H1 (cell line): ENCODE measurements around the gene IL18R1. TPM values are rescaled to one million over a fixed set of nuclear protein-coding genes. Genes with fewer than 3 reads are reported as not detected.

Source experiments
- EGR1 ChIP-seq: IDR thresholded peaks from 2 replicates; pipeline ENCODE4 v1.6.1; 2011; ENCODE audit warnings: low read depth, low read length, borderline replicate concordance
- POLR2A ChIP-seq, 2 experiments: IDR thresholded peaks; 1 replicate in 1 of 2; 2 replicates in 1 of 2; pipeline ENCODE4 v1.6.1; 2011; ENCODE audit warnings: low read depth in 2 of 2, low read length in 2 of 2, mild to moderate bottlenecking in 2 of 2; ENCODE audit errors: control extremely low read depth in 1 of 2
- SP4 ChIP-seq: IDR thresholded peaks from 2 replicates; pipeline ENCODE4 v1.6.1; 2012; ENCODE audit warnings: low read length, inconsistent platforms
- TEAD4 ChIP-seq: IDR thresholded peaks from 2 replicates; pipeline ENCODE4 v1.6.1; 2012; ENCODE audit warnings: low read depth, low read length, inconsistent platforms, mixed read lengths
- ZNF274 ChIP-seq: IDR thresholded peaks from 2 replicates; pipeline ENCODE4 v1.7.0; 2012; ENCODE audit warnings: low read length, borderline replicate concordance; ENCODE audit errors: extremely low read depth
- polyA plus RNA-seq, 7 experiments: library from polyadenylated mRNA; depleted of rRNA in 3 of 7; stranded (reverse) in 5 of 7; unstranded in 2 of 7; fragments of >200 nt in 5 of 7; fragments of 200-250 nt in 2 of 7; gene quantifications; 1 replicate in 5 of 7; 2 replicates in 1 of 7; 4 replicates in 1 of 7; pipeline versions ENCODE4 v1.2.1 to v1.2.3, GENCODE V29; 2011 to 2013; ENCODE audit warnings: missing spikeins in 2 of 7, mixed read lengths in 2 of 7
- total RNA-seq: library from RNA; stranded (reverse); fragmentation: NEBNext Ultra II Directional; extraction: Animal tissue kit (Norgen Biotek cat#: 25700); gene quantifications from 2 replicates; pipeline ENCODE4 v1.2.1, GENCODE V29; 2021
- TF ChIP-seq, protein P1 (sequence below): IDR thresholded peaks from 2 replicates; pipeline ENCODE4 v1.6.1; 2012; ENCODE audit warnings: low read length, inconsistent platforms

IL18R1 gene
- total and polyA plus RNA-seq, 2 of the 8 experiments (the other 6 are each of a cell fraction or from before 2014, with no cell fraction given), result 0.54 TPM; not detected in 1

DNA sequence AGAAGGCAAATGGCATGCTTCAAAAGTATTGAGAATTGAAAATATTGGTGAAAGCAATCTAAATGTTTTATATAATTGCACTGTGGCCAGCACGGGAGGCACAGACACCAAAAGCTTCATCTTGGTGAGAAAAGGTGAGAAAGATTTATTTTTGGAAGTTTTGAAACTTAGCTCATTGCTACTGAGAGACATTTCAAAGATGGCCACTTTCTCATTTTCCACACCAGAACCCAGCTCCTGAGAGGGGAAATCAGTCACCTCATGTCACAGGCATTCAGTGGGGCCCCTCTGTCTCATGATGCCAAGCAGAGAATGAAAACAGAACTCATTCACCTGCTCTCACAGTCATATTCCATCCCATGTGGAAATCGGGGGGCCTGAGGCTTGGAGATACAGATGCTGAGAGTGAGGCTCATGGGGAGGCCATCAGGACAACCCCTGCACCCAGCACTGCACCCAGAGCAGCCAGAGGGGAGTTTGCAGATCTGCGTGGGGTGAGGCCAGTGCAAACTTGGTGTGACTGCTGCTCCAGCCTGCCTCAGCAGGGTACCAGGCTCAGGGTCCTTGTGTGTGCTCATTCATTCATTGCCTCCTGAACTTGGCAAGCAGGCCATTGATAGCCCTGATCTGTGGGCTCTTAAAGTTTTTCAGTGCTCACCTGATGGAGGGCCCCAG lies 31.4 kb downstream of the IL18R1 start (continued):
- TF ChIP-seq POLR2A (IDR thresholded peaks at IDR 0.05; ENCODE audit: control extremely low read depth in 1 of 2, low read depth in 2 of 2, low read length in 2 of 2) (no peak), SP4 (no peak), EGR1 (no peak), ZNF274 (no peak), TEAD4 (no peak)
- TF ChIP-seq, protein P1, sequence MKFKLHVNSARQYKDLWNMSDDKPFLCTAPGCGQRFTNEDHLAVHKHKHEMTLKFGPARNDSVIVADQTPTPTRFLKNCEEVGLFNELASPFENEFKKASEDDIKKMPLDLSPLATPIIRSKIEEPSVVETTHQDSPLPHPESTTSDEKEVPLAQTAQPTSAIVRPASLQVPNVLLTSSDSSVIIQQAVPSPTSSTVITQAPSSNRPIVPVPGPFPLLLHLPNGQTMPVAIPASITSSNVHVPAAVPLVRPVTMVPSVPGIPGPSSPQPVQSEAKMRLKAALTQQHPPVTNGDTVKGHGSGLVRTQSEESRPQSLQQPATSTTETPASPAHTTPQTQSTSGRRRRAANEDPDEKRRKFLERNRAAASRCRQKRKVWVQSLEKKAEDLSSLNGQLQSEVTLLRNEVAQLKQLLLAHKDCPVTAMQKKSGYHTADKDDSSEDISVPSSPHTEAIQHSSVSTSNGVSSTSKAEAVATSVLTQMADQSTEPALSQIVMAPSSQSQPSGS, result no peak
